BJ (cell line): ENCODE data around the gene ZCCHC24. TPM values are rescaled to one million over a fixed set of nuclear protein-coding genes. Genes with fewer than 3 reads are reported as not detected.

ENCODE experiments used
- CTCF ChIA-PET: fragments of 350-600 bp; formaldehyde crosslinking; extraction: SDS; loops from one replicate; lab custom pipeline; 2021; ENCODE audit warnings: antibody characterized with exemption, inconsistent platforms; lab: Yijun Ruan, JAX
- POLR2A ChIA-PET: fragments of 300-600 bp; sonication (Branson Sonifier 250); formaldehyde crosslinking; extraction: SDS; loops from one replicate; lab custom pipeline; 2021; ENCODE audit warnings: antibody characterized with exemption; lab: Charles Lee
- DNase-seq: peaks from one replicate; pipeline ENCODE4 v3.0.0-alpha.2; 2011; ENCODE audit warnings: low read depth
- H3K27me3 ChIP-seq: 2 replicates; pipeline ENCODE4 v1.6.0; 2011; ENCODE audit warnings: low read length; ENCODE audit not compliant: control insufficient read depth, insufficient read depth
- H3K36me3 ChIP-seq: 2 replicates; pipeline ENCODE4 v1.5.1; 2011; ENCODE audit warnings: low read length; ENCODE audit not compliant: control insufficient read depth, insufficient read depth
- H3K4me3 ChIP-seq: 2 replicates; pipeline ENCODE4 v1.5.1; 2011; ENCODE audit warnings: low read depth, mild to moderate bottlenecking, control low read depth, low read length
- polyA plus RNA-seq: library from polyadenylated mRNA; depleted of rRNA; stranded (reverse); fragments of >200 nt; gene quantifications from 2 replicates; pipeline ENCODE4 v1.2.3, GENCODE V29; 2011
- TF ChIP-seq, protein P1 (sequence below): IDR thresholded peaks from 2 replicates; pipeline ENCODE4 v1.5.1; 2011; ENCODE audit warnings: low read depth, mild to moderate bottlenecking, control low read depth, inconsistent platforms, low read length, moderate library complexity; ENCODE audit not compliant: insufficient read depth

Gene ZCCHC24
- polyA plus RNA-seq, 1 experiment, result 49.1 TPM

DNA sequence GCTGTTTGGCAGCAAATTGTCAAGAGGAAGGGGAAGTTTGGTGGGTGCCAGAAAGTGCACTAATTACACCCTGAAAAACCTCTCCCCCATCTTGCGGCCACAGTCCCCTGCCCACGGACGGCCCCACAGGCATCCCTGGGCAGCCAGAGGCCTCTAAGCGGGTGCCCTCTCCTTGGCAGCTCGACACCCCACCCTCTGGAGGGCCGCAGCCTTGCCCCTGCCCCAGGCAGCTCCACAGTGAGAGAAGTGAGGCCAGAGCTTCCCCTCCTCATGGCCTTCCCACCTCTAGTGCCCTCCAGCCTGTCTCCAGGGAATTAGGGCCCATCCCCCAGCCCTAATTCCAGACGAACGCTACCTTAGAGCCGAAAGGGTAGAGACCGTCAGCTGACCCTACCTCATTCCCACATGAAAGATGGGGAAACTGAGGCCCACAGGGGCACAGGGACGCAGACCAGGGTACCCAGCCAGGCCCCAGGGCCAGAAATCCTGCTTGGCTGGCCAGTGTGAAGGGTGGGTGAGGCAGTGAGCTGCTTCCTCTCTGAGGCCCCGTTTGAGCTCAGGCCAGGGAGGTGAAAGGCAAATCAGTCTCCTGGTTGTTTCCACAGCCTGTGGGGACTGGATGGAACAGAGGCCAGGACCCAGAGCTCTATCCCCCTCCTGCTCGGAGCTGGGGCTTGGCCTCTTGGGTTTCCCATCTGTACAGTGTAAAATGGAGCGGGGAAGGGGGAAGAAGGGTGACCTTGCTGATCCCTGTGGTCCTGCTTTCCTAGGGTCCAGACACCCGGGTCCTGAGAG lies 10.0 kb downstream of the ZCCHC24 start:
- Histone ChIP-seq H3K36me3 (peaks cover 31% of the 10 kb centered on the region), H3K27me3 (no peaks in the 10 kb centered on the region), H3K4me3 (no peak overlapping the region)
- DNase-seq, result no peak
- TF ChIP-seq, protein P1, sequence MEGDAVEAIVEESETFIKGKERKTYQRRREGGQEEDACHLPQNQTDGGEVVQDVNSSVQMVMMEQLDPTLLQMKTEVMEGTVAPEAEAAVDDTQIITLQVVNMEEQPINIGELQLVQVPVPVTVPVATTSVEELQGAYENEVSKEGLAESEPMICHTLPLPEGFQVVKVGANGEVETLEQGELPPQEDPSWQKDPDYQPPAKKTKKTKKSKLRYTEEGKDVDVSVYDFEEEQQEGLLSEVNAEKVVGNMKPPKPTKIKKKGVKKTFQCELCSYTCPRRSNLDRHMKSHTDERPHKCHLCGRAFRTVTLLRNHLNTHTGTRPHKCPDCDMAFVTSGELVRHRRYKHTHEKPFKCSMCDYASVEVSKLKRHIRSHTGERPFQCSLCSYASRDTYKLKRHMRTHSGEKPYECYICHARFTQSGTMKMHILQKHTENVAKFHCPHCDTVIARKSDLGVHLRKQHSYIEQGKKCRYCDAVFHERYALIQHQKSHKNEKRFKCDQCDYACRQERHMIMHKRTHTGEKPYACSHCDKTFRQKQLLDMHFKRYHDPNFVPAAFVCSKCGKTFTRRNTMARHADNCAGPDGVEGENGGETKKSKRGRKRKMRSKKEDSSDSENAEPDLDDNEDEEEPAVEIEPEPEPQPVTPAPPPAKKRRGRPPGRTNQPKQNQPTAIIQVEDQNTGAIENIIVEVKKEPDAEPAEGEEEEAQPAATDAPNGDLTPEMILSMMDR, result no peak
- POLR2A ChIA-PET, result no interaction called here
- CTCF ChIA-PET, result no interaction called here

DNA sequence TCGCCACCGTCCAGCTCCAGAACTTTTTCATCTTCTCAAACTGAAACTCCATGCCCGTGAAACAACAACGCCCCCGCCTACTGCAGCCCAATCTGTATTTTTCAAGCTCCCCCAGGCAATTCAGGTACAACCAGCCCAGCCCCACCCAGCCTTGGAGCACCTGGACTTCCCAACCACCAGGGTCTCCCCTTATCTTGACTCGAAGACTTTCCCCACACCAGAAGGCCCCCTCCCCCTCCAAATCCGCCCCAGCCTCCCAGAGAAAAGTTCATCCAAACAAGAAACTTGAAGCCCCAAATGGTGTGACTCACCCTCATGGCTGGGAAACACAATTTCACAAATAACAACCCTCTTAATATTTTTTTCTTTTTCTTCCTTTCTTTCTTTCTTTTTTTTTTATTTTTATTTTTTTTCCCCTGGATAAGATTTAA lies 10.6 kb downstream of the ZCCHC24 start:
- Histone ChIP-seq H3K4me3 (peak overlapping the region; percentile 16; the same call in 1 of the 2 replicates), H3K36me3 (peaks cover 37% of the 10 kb centered on the region), H3K27me3 (no peaks in the 10 kb centered on the region)
- ChIA-PET POLR2A (no interaction called here), CTCF (interaction anchor here (0.8 to 1.4 kb wide), 5 partner anchors 8 to 53 kb away, joined by 3 to 5 read pairs (median 3); no protein-coding TSS in a partner anchor)
- no peak for DNase-seq
- TF ChIP-seq, protein P1, result no peak

DNA sequence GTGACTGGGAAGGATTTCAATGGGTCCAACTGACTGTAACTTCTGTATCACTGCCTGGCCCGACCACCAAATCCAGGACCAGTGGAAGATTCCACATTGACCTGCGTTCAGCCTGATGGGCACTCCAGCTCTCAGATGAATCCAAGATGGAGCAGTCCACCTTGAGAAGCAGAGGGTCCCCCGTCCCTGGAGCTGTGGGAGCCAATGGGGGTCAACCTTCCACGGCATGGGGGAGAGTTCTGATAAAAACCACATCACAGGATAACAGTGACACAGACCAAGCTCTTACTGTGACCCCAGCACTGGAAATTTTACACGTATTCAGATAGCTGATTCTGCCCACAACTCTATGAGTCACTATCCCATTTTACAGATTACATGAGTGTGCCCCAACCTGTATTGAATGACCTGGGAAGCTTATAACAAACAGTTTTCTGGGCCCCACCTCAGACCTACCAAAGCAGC lies 11.2 kb downstream of the ZCCHC24 start:
- no peak overlapping the region for H3K4me3 ChIP-seq
- ChIA-PET POLR2A (no interaction called here), CTCF (interaction anchor here (0.8 to 1.4 kb wide), 6 partner anchors 9 to 53 kb away, joined by 3 to 5 read pairs (median 3); no protein-coding TSS in a partner anchor)
- TF ChIP-seq, protein P1, result no peak
- peaks cover 38% of the 10 kb centered on the region for H3K36me3 ChIP-seq
- H3K27me3 ChIP-seq, result no peaks in the 10 kb centered on the region
- DNase-seq, result no peak

DNA sequence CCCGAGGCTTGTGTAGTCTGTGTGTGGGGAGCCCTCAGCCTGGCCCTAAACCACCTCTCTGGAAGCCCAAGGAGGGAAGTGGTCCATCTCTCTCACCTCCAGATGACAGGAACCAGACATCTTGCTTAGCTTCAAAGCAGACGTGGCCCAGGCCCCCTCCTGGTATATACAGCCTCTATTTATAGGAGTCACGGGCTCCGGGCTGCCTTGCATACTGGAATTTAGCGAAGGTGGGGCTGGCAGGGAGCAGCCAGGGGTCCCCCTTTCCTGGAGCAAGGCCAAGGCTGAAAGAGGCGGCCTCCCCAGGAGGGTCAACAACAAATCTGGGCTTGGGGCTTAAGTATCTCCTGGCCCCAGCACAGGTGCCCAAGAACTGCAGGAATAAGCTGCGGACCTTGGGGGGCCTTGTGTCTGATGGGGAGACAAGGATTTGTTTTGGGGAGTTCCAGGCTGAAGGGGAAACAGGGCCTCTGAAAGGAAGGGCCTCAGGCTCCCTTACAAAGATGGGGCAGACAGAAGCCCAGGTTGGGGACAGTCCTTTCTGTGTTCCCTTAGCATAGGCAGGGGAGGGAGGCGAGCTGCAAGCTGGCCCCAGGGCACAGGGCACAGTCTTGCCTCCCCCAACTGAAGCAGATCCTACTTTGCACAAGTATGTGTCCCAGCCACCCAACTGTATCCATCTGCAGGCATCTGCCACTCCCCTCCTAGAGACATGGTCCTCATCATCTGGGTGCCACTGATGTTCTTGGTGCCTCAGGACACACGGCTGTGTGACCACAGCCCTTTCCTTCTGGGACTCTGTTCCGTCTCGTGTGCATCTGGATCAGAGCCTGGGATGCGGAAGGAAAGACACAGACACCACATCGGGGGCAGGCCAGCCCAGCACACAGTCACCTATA lies 11.9 kb downstream of the ZCCHC24 start:
- CTCF ChIA-PET, result interaction anchor here (0.9 to 1.4 kb wide), 5 partner anchors 9 to 54 kb away, joined by 3 to 5 read pairs (median 3); no protein-coding TSS in a partner anchor
- POLR2A ChIA-PET, result no interaction called here
- H3K36me3 ChIP-seq, result peaks cover 37% of the 10 kb centered on the region

More for the DNA sequence above, 11.9 kb downstream of the ZCCHC24 start:
- DNase-seq, result no peak
- Histone ChIP-seq H3K27me3 (no peaks in the 10 kb centered on the region), H3K4me3 (no peak overlapping the region)
- TF ChIP-seq, protein P1, result no peak
